ENCODE data around the gene TMEM63B.

TMEM63B gene

GRCh38 chr6:44189257-44189656 lies 61.9 kb downstream of the TMEM63B start:
- Histone ChIP-seq H3K14ac (ENCODE audit: low read length) (no peak overlapping the region), H2BK120ac (ENCODE audit: low read depth, low read length) (no peak overlapping the region), H3K9ac (ENCODE audit: low read depth, low read length, poor library complexity) (no peak overlapping the region), H3K4me3 (ENCODE audit: low read length in 2 of 2) (no peak overlapping the region), H3K23ac (ENCODE audit: low read depth, low read length, poor library complexity) (no peak overlapping the region), H4K8ac (ENCODE audit: low read depth, low read length) (no peak overlapping the region), H3K18ac (ENCODE audit: low read length) (no peak overlapping the region), H3K27ac (replicated peaks; ENCODE audit: low read length) (no peak overlapping the region), H3K4ac (ENCODE audit: low read length) (no peak overlapping the region), H3K79me1 (ENCODE audit: low read depth, low read length) (no peaks in the 10 kb centered on the region), H3K27me3 (ENCODE audit: control insufficient read depth in 3 of 3, insufficient read depth in 3 of 3, low read depth in 1 of 3, low read length in 3 of 3) (no peaks in the 10 kb centered on the region), H3K36me3 (replicated peaks in 1 of 2; ENCODE audit: control insufficient read depth in 2 of 2, insufficient read depth in 2 of 2, low read length in 2 of 2) (no peaks in the 10 kb centered on the region), H2AFZ (ENCODE audit: low read length) (no peak overlapping the region), H3K4me2 (ENCODE audit: insufficient read depth, low read length, poor library complexity, severe bottlenecking) (no peak overlapping the region), H2BK12ac (ENCODE audit: low read length) (no peak overlapping the region), H2BK5ac (ENCODE audit: low read length) (peak overlapping the region; percentile 2), H4K91ac (ENCODE audit: low read depth, low read length, poor library complexity) (no peak overlapping the region), H2BK15ac (ENCODE audit: low read length) (no peak overlapping the region), H3K9me3 (replicated peaks in 1 of 2; ENCODE audit: control insufficient read depth in 2 of 2, insufficient read depth in 1 of 2, low read depth in 1 of 2, low read length in 2 of 2) (no peaks in the 10 kb centered on the region), H3K4me1 (ENCODE audit: control insufficient read depth in 2 of 2, insufficient read depth in 1 of 2, low read depth in 1 of 2, low read length in 2 of 2) (peaks cover 17% of the 10 kb centered on the region in 2 donors), H2AK5ac (ENCODE audit: low read depth, low read length) (no peak overlapping the region)
- no CpG with 5 or more reads among the region's 2 CpGs for WGBS, 2 donors (ENCODE audit: extremely low coverage in 2 of 2, insufficient read length in 2 of 2, insufficient replicate concordance in 1 of 2)
- DNase-seq (ENCODE audit: low spot score): no peak

- Histone ChIP-seq H3K79me1 (ENCODE audit: low read depth, low read length) (no peaks in the 10 kb centered on the region), H2AFZ (ENCODE audit: low read length) (no peak overlapping the region), H3K4me1 (ENCODE audit: control insufficient read depth in 2 of 2, insufficient read depth in 1 of 2, low read depth in 1 of 2, low read length in 2 of 2) (peaks cover 17% of the 10 kb centered on the region in 2 donors), H3K4me2 (ENCODE audit: insufficient read depth, low read length, poor library complexity, severe bottlenecking) (no peak overlapping the region), H3K27me3 (ENCODE audit: control insufficient read depth in 3 of 3, insufficient read depth in 3 of 3, low read depth in 1 of 3, low read length in 3 of 3) (no peaks in the 10 kb centered on the region), H2BK12ac (ENCODE audit: low read length) (no peak overlapping the region), H3K36me3 (replicated peaks in 1 of 2; ENCODE audit: control insufficient read depth in 2 of 2, insufficient read depth in 2 of 2, low read length in 2 of 2) (no peaks in the 10 kb centered on the region), H2BK120ac (ENCODE audit: low read depth, low read length) (no peak overlapping the region), H3K23ac (ENCODE audit: low read depth, low read length, poor library complexity) (no peak overlapping the region), H3K27ac (replicated peaks; ENCODE audit: low read length) (no peak overlapping the region), H3K14ac (ENCODE audit: low read length) (no peak overlapping the region), H2BK15ac (ENCODE audit: low read length) (no peak overlapping the region), H3K4ac (ENCODE audit: low read length) (no peak overlapping the region), H4K91ac (ENCODE audit: low read depth, low read length, poor library complexity) (no peak overlapping the region), H3K18ac (ENCODE audit: low read length) (no peak overlapping the region), H4K8ac (ENCODE audit: low read depth, low read length) (no peak overlapping the region), H2BK5ac (ENCODE audit: low read length) (no peak overlapping the region), H3K4me3 (ENCODE audit: low read length in 2 of 2) (no peak overlapping the region), H3K9ac (ENCODE audit: low read depth, low read length, poor library complexity) (no peak overlapping the region), H3K9me3 (replicated peaks in 1 of 2; ENCODE audit: control insufficient read depth in 2 of 2, insufficient read depth in 1 of 2, low read depth in 1 of 2, low read length in 2 of 2) (no peaks in the 10 kb centered on the region), H2AK5ac (ENCODE audit: low read depth, low read length) (no peak overlapping the region)
- no peak for DNase-seq (ENCODE audit: low spot score)
- WGBS, 2 donors (ENCODE audit: extremely low coverage in 2 of 2, insufficient read length in 2 of 2, insufficient replicate concordance in 1 of 2): no CpG with 5 or more reads among the region's 2 CpGs
Measured at GRCh38 chr6:44190715-44191114, 63.4 kb downstream of the TMEM63B start.

- no peaks in the 10 kb centered on the region for H3K9me3 ChIP-seq (replicated peaks in 1 of 2; ENCODE audit: control insufficient read depth in 2 of 2, insufficient read depth in 1 of 2, low read depth in 1 of 2, low read length in 2 of 2)
- H3K18ac ChIP-seq (ENCODE audit: low read length): no peak overlapping the region
- peaks cover 6 to 8% of the 10 kb centered on the region in 2 donors for H3K4me1 ChIP-seq (ENCODE audit: control insufficient read depth in 2 of 2, insufficient read depth in 1 of 2, low read depth in 1 of 2, low read length in 2 of 2)
- no peak overlapping the region for H3K4me2 ChIP-seq (ENCODE audit: insufficient read depth, low read length, poor library complexity, severe bottlenecking)
- no peaks in the 10 kb centered on the region for H3K36me3 ChIP-seq (replicated peaks in 1 of 2; ENCODE audit: control insufficient read depth in 2 of 2, insufficient read depth in 2 of 2, low read length in 2 of 2)
- no peak overlapping the region for H2BK120ac ChIP-seq (ENCODE audit: low read depth, low read length)
- no peak overlapping the region for H3K14ac ChIP-seq (ENCODE audit: low read length)
- no peak overlapping the region for H4K8ac ChIP-seq (ENCODE audit: low read depth, low read length)
- no peaks in the 10 kb centered on the region for H3K27me3 ChIP-seq (ENCODE audit: control insufficient read depth in 3 of 3, insufficient read depth in 3 of 3, low read depth in 1 of 3, low read length in 3 of 3)
- WGBS, 2 donors (ENCODE audit: extremely low coverage in 2 of 2, insufficient read length in 2 of 2, insufficient replicate concordance in 1 of 2): no CpG with 5 or more reads among the region's 10 CpGs
- H2AFZ ChIP-seq (ENCODE audit: low read length): peak overlapping the region; percentile 91
- H3K79me1 ChIP-seq (ENCODE audit: low read depth, low read length): no peaks in the 10 kb centered on the region
- H2AK5ac ChIP-seq (ENCODE audit: low read depth, low read length): no peak overlapping the region
- H2BK15ac ChIP-seq (ENCODE audit: low read length): peak overlapping the region; percentile 66
- H4K91ac ChIP-seq (ENCODE audit: low read depth, low read length, poor library complexity): no peak overlapping the region
- no peak overlapping the region for H2BK12ac ChIP-seq (ENCODE audit: low read length)
- no peak overlapping the region for H2BK5ac ChIP-seq (ENCODE audit: low read length)
- H3K4me3 ChIP-seq (ENCODE audit: low read length in 2 of 2): no peak overlapping the region
- no peak for DNase-seq (ENCODE audit: low spot score)
- H3K27ac ChIP-seq (replicated peaks; ENCODE audit: low read length): no peak overlapping the region
- H3K23ac ChIP-seq (ENCODE audit: low read depth, low read length, poor library complexity): no peak overlapping the region
- no peak overlapping the region for H3K4ac ChIP-seq (ENCODE audit: low read length)
- no peak overlapping the region for H3K9ac ChIP-seq (ENCODE audit: low read depth, low read length, poor library complexity)
Measured at GRCh38 chr6:44192428-44193041, 65.2 kb downstream of the TMEM63B start.

GRCh38 chr6:44193307-44193910 lies 66.1 kb downstream of the TMEM63B start:
- no peak overlapping the region for H3K4ac ChIP-seq (ENCODE audit: low read length)
- H3K18ac ChIP-seq (ENCODE audit: low read length): no peak overlapping the region
- H4K8ac ChIP-seq (ENCODE audit: low read depth, low read length): no peak overlapping the region
- H2BK120ac ChIP-seq (ENCODE audit: low read depth, low read length): no peak overlapping the region
- no peak overlapping the region for H2BK12ac ChIP-seq (ENCODE audit: low read length)
- no peak overlapping the region for H2BK5ac ChIP-seq (ENCODE audit: low read length)
- H3K79me1 ChIP-seq (ENCODE audit: low read depth, low read length): no peaks in the 10 kb centered on the region
- DNase-seq (ENCODE audit: low spot score): no peak
- H2BK15ac ChIP-seq (ENCODE audit: low read length): no peak overlapping the region
- H3K9ac ChIP-seq (ENCODE audit: low read depth, low read length, poor library complexity): no peak overlapping the region
- no peak overlapping the region for H4K91ac ChIP-seq (ENCODE audit: low read depth, low read length, poor library complexity)
- no CpG with 5 or more reads among the region's 8 CpGs for WGBS, 2 donors (ENCODE audit: extremely low coverage in 2 of 2, insufficient read length in 2 of 2, insufficient replicate concordance in 1 of 2)
- no peak overlapping the region for H3K23ac ChIP-seq (ENCODE audit: low read depth, low read length, poor library complexity)
- no peak overlapping the region for H2AFZ ChIP-seq (ENCODE audit: low read length)
- H3K36me3 ChIP-seq (replicated peaks in 1 of 2; ENCODE audit: control insufficient read depth in 2 of 2, insufficient read depth in 2 of 2, low read length in 2 of 2): no peaks in the 10 kb centered on the region
- H3K27ac ChIP-seq (replicated peaks; ENCODE audit: low read length): no peak overlapping the region
- H3K4me1 ChIP-seq (ENCODE audit: control insufficient read depth in 2 of 2, insufficient read depth in 1 of 2, low read depth in 1 of 2, low read length in 2 of 2): peaks cover 6 to 8% of the 10 kb centered on the region in 2 donors
- no peaks in the 10 kb centered on the region for H3K27me3 ChIP-seq (ENCODE audit: control insufficient read depth in 3 of 3, insufficient read depth in 3 of 3, low read depth in 1 of 3, low read length in 3 of 3)
- no peak overlapping the region for H3K14ac ChIP-seq (ENCODE audit: low read length)
- no peak overlapping the region for H2AK5ac ChIP-seq (ENCODE audit: low read depth, low read length)
- no peak overlapping the region for H3K4me2 ChIP-seq (ENCODE audit: insufficient read depth, low read length, poor library complexity, severe bottlenecking)
- no peak overlapping the region for H3K4me3 ChIP-seq (ENCODE audit: low read length in 2 of 2)
- H3K9me3 ChIP-seq (replicated peaks in 1 of 2; ENCODE audit: control insufficient read depth in 2 of 2, insufficient read depth in 1 of 2, low read depth in 1 of 2, low read length in 2 of 2): no peaks in the 10 kb centered on the region
